GM21528 (cell line): ENCODE measurements around the gene JAML.

Experiments
- ATAC-seq: cut with Tn5 transposase; IDR thresholded peaks from one replicate; pipeline ENCODE4 v1.9.1; 2021; ENCODE audit warnings: mild to moderate bottlenecking, moderate library complexity; ENCODE audit not compliant: unreplicated experiment, low FRiP score

Gene JAML

DNA sequence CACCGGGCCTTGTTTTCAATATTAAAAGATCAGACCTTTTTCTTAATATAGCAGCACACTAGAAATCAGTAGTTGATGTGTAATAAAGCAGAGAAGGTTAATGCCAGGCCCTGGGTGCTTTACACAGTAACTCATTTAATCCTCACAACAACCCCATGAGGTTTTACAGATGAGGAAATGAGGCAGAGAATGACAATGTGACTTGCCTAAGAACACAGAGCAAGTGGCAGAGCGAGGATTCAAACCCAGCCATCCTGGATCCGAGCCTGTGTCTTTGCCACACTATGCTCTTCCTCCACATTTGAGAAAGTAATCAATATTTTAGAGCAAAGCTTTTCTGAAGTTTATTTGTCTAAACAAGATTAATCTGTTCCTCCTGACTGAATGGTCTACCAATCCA lies 7.2 kb downstream of the JAML start:
- ATAC-seq = no peak

GRCh38 chr11:118216621-118217481 lies 8.0 kb downstream of the JAML start:
- ATAC-seq = no peak

- ATAC-seq = no peak
Measured at GRCh38 chr11:118215765-118216164, 9.0 kb downstream of the JAML start.

DNA sequence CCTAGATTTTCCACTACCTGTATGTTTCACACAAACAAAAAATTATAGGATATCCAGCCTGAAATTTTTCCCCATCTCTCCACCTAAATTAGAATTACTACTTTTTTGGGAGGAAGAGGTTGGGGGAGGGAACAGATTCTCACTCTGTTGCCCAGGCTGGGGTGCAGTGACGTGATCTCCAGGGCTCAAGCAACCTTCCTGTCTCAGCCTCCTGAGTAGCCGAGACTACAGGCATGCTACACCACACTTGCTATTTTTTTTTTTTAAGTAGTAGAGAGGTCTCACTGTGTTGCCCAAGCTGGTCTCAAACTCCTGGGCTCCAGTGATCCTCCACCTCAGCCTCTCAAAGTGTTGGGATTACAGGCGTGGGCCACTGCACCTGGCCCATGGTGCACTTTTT lies 9.5 kb downstream of the JAML start:
- no peak for ATAC-seq

DNA sequence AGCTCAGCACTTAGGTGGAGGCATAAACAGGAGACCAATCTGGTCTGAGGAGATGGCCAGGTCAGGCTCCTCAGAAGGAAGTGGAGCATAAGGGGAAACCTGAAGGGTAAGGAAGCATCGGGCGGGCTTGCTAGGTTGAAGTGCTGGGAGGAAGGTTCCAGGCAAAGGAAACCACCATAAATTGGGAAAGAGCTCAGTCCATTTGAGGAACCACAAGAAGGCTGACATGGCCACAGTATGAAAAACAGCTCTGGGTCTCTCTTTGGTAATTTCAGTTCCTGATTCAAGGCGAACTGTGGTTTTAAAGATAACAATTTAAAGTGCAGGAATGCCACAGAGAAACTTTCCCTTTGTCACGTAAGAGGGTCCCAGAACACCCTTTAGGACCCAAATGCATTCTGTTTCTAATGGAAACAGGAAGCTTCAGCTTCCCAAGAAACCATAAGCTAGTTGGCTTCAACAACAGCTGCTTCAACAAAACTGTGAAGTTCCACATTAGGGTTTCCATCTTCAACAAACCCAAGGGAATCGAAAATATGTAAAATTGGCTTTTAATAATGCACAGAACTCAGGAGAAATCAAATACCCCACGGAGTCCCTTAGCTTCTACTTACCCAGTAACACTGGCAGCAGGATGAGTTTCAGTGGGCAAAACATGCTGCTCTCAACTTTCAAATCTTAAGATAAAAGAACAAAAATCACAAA lies 10.4 kb downstream of the JAML start:
- ATAC-seq = no peak

GRCh38 chr11:118213781-118214180 lies 11.0 kb downstream of the JAML start:
- ATAC-seq = no peak

DNA sequence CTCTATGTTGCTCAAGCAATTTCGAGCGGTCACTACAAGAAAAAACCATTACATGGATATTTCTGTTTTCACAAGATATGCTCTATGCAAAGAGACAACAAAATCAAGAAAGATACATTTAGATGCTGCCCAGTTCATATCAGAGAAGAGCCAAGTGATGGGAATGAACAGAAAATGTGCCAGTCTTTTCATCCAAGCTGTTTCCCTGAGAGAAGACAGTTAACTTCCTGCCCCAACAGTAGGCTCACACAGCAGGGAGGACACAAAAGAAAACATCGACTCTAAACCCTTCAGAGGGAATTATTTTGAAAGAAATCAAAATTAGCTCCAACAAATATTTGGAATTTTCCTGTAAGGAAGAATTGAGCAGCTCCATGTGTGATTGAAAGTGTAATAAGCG lies 11.6 kb downstream of the JAML start:
- no peak for ATAC-seq

- ATAC-seq = no peak
Measured at GRCh38 chr11:118212781-118213191, 12.0 kb downstream of the JAML start.

- ATAC-seq = no peak
Measured at GRCh38 chr11:118212131-118212725, 12.6 kb downstream of the JAML start.

GRCh38 chr11:118211006-118211405 lies 13.8 kb downstream of the JAML start:
- no peak for ATAC-seq

DNA sequence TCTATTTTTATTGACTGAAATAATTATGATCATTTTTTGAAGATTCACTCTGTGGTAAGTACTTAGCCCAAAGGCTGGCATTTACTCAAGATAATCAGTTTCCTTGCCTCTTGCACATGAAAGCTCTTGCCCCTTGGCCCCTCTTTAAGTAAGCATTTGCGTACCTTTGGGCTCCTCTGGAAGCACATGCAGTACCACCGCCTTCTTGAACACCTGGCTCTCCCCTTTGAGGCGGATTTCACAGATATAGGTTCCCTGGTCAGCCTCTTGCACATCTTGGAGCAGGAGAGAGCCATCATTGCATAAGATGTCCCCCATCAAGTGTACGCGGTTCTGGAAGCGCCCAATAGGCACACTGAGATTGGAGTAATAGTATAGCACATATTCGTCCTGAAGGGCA lies 14.5 kb downstream of the JAML start:
- no peak for ATAC-seq

GRCh38 chr11:118209033-118209432 lies 15.8 kb downstream of the JAML start:
- ATAC-seq = no peak

GRCh38 chr11:118207079-118207478 lies 17.7 kb downstream of the JAML start:
- no peak for ATAC-seq

- ATAC-seq = no peak
Measured at GRCh38 chr11:118206391-118207031, 18.3 kb downstream of the JAML start.

DNA sequence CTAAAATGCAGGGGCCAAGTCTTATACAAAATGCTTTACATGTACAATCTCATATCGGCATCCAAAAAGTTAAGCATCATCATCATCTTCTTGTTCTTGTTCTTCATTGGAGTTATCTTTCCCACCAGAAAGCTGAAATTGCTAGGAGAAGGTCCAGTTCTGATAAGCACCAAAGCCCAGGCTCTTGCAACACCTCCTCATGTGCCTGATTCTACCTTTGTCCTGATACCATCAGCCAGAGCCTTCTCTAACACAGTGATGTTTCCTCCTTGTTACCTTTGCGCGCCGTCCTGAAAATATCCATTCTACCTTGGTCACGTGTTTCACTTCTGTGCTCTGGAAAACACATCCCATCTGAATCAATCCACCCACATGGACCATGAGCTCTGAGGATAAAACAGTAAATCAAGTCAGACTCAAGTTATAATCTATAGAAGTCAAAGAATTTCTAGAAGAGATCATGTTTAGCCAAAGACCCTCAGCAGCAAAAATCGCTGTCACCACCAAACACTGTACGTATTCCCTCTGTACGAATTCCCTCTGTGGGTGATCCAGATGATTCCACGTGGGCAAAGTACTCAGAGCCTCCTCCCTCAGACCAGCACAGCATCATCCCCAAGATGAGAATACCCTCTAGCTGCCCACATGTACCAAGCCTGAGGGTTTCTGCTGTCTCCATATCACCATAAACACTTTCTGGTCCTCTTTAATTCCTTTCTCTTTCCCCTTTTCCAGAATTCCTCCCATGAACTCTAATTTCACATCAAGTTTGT lies 19.0 kb downstream of the JAML start:
- ATAC-seq = no peak

- ATAC-seq = no peak
Measured at GRCh38 chr11:118202599-118203422, 22.0 kb downstream of the JAML start.

DNA sequence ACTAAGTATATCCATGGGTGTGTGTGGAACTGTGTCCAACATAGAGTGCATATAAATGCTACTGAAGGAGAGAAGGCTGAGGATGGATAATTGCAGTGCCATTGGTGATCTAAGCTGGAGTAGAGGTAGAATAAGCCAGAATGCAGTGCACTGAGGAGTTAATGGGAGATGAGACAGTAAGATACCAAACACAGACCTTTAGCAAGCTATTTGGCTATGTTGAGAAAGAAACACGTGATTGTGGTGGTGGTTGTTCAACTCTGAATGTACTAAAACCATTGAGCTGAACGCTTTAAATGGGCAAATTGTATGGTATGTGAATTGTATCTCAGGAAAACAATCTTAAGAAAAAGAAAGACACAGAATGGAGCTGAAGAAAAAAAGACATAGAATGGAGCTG lies 22.8 kb downstream of the JAML start:
- ATAC-seq = no peak

DNA sequence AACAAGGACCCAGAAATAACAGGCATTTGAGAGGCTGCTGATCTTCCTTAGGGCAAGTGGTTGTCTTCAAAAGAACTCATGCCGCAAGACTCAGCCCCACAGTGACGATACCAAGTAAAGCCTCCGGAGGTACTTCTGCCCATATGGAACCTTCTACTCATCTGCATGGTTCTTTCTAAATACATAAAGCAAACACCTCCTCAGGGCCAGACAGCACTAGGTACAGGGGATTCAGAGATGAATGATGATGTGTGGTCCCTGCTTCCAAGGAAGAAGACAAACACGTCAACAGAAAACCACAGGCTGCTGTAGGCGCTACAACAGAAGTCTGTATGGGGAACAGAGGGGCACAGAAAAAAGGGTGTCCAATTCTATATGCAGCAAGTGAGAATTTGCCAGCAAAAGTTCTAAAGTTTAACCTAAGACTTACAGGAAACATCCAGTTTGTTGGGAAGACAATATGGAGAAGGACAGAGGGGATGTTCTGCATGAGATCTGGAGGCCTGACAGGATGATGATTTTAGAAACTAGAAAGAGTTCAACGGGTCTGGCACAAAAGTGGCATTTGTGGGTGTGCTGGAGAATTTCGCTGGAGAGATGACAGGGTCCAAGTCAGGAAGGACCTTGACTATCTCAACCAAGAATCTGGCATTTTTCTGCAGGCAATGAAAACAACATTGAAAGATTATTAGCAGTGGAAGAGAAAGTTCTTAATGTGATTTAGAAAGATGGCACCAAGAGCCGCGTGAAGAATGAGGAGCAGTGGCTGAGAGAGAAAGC lies 23.7 kb downstream of the JAML start:
- ATAC-seq = no peak

DNA sequence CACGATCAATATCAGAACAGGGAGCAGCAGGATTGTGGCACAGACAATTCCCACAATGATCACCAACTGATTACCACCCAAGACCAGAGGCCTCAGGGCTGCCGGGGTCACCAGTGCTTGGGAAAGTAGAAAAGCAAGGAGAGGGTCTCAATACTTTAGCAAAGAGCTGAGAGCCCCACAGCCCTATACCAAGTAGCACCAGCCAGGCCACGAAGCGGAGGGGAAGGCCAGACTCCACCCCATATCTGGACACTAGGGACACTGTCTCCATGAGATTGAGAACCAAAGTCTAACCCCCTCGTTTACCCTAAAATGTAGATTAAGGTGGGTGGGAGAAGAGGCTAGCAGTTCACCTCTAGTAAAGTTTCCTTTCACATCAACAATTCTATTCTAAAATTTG lies 24.3 kb downstream of the JAML start:
- ATAC-seq = no peak
